T47D (cell line): Measurements from ENCODE around the gene NRDC.

ENCODE experiments used
- DNase-seq, 2 experiments: peaks; one replicate each; pipeline versions ENCODE4 v3.0.0 to v3.0.0-alpha.2; 2011 to 2012; ENCODE audit warnings: low read depth in 1 of 2, low spot score in 1 of 2
- JUND ChIP-seq: IDR thresholded peaks from 2 replicates; pipeline ENCODE4 v1.6.1; 2012; ENCODE audit warnings: low read depth
- in situ Hi-C: cut with HindIII; loops from 2 replicates; pipeline ENCODE4 v1.10.0; 2016; ENCODE audit warnings: low sequenced_read_pairs, low pct_unique_long_range_greater_than_20kb

Gene NRDC

DNA sequence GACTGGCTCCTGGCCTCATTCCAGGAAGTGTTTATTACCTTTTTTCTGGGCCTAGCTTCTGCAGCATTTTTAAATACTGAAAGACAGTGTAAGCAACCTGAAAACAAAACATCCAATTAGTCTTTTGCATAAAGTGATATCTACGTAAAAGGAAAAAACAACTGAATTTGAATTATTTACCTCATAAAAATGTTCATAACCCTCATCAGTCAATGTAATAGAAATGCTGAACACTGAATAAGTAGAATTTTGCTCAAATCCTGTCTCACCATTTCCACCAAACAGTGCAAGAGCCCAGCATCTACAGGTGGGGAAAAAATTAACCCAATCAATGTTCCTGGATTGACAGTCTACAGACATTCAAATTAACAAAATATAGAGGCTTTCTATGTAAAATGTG lies 64.0 kb downstream of the NRDC start:
- in situ Hi-C loops = no loop called here
- TF ChIP-seq JUND = no peak
- no peak for DNase-seq

- DNase-seq = no peak
- no peak for TF ChIP-seq JUND
- in situ Hi-C loops = no loop called here
These were observed 79.2 kb downstream of the NRDC start for GRCh38 chr1:51799372-51799771.

- in situ Hi-C loops = no loop called here
- no peak for TF ChIP-seq JUND
- no peak for DNase-seq
These were observed 83.7 kb downstream of the NRDC start for GRCh38 chr1:51794868-51795267.

DNA sequence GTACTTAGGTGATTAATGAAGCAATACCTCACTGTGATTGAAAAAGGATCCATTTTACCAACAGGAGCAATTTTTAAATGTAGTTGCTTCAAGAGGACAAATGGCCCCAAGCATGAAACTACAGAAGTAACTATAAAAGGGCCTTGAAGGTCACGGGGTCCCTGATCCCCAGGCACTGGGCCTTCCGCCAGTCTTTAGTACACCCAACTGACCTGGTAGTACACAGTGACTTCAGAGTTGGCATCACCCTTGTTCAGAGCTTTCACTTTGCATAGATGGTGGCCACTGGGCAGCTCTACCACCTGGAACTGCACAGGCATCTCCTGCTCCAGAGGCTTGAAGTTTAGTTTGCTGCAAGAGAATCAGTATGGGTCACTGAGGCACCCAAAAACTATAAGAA lies 84.3 kb downstream of the NRDC start:
- no peak for DNase-seq
- in situ Hi-C loops = no loop called here
- no peak for TF ChIP-seq JUND

- DNase-seq = no peak
- in situ Hi-C loops = no loop called here
These were observed 85.7 kb downstream of the NRDC start for GRCh38 chr1:51792864-51793263.

GRCh38 chr1:51791888-51792287 lies 86.6 kb downstream of the NRDC start:
- in situ Hi-C loops = no loop called here
- no peak for TF ChIP-seq JUND

More at GRCh38 chr1:51792864-51793263, 85.7 kb downstream of the NRDC start:
- TF ChIP-seq JUND = no peak

DNA sequence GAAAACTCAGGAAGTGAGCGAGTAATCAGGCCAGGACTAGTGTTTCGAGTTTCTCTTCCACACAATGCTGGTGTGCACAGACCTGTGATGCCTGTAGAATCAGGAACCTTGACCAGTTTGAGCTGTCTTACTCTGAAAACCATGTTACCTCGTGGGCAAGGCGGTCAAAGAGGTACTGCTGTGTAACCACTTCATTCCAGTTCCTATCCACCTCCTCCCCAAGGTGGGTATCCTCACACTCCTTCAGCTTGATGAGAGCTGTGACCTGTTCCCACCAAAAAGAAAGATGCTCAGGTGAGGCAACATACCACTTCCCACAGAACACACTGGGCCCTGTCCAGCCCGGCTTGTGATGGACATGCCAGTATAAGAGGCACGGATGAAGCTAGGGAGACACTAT lies 88.1 kb downstream of the NRDC start:
- in situ Hi-C loops = no loop called here
- no peak for TF ChIP-seq JUND
- DNase-seq = no peak

More at GRCh38 chr1:51791888-51792287, 86.6 kb downstream of the NRDC start:
- no peak for DNase-seq

- in situ Hi-C loops = no loop called here
- DNase-seq = no peak
- no peak for TF ChIP-seq JUND
These were observed 89.2 kb downstream of the NRDC start for GRCh38 chr1:51789342-51789741.

GRCh38 chr1:51788938-51789337 lies 89.6 kb downstream of the NRDC start:
- DNase-seq = peak in 1 of 2 experiments; percentile 4
- in situ Hi-C loops = no loop called here
- TF ChIP-seq JUND = no peak

- TF ChIP-seq JUND = no peak
- DNase-seq = no peak
- in situ Hi-C loops = no loop called here
These were observed 93.5 kb downstream of the NRDC start for GRCh38 chr1:51784997-51785421.

DNA sequence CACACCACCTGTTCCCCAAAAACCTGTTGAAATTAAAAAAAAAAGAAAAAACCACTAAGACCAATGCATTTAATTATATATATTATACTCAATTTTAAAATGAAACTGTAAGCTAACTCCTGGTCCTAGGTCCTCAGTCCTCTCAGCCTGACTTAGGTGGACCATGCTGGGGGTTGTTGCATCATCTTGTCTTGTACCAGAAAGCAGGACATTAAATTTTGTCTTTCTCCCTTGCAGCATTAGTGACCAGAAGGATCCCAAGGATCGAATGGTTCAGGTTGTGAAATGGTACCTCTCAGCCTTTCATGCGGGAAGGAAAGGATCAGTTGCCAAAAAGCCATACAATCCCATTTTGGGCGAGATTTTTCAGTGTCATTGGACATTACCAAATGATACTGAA lies 97.6 kb downstream of the NRDC start:
- no peak for DNase-seq
- in situ Hi-C loops = no loop called here
- TF ChIP-seq JUND = no peak

GRCh38 chr1:51776408-51776807 lies 102.1 kb downstream of the NRDC start:
- TF ChIP-seq JUND = no peak
- in situ Hi-C loops = no loop called here

GRCh38 chr1:51768971-51769588 lies 109.4 kb downstream of the NRDC start:
- in situ Hi-C loops = no loop called here
- peak; percentile 9 to 64 for DNase-seq
- TF ChIP-seq JUND = no peak

More at GRCh38 chr1:51776408-51776807, 102.1 kb downstream of the NRDC start:
- DNase-seq = no peak

GRCh38 chr1:51761351-51761750 lies 117.2 kb downstream of the NRDC start:
- DNase-seq = no peak
- no peak for TF ChIP-seq JUND
- in situ Hi-C loops = no loop called here
